Cardiac septum (tissue), 1 donor: ENCODE data around the gene RAB4A. TPM values are rescaled to one million over a fixed set of nuclear protein-coding genes. Genes with fewer than 3 reads are reported as not detected.

Experiments used
- DNase-seq: peaks from one replicate; pipeline ENCODE4 v3.0.0-alpha.2; 2020; ENCODE audit warnings: low spot score
- intact Hi-C: fragments of 100-400 bp; cut with DNase I; formaldehyde crosslinking; loops from one replicate; pipeline ENCODE4 v1.14.0; 2022
- long read RNA-seq: library from polyadenylated mRNA; unstranded; transcript quantifications from one replicate; pipeline ENCODE4 v2.0.0, GENCODE V29; 2021
- total RNA-seq: library from RNA; stranded (reverse); fragmentation: NEBNext Ultra II Directional; extraction: Animal tissue kit (Norgen Biotek cat#: 25700); gene quantifications from one replicate; pipeline ENCODE4 v1.2.1, GENCODE V29; 2021
- donor health status: DM: no; HTN: no; CAD: no.

RAB4A gene, protein sequence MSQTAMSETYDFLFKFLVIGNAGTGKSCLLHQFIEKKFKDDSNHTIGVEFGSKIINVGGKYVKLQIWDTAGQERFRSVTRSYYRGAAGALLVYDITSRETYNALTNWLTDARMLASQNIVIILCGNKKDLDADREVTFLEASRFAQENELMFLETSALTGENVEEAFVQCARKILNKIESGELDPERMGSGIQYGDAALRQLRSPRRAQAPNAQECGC
- total RNA-seq = 124 TPM
- long read RNA-seq, transcript RAB4A-202 (6 exons, 708 nt) = minor isoform, 7 of 174 reads
- long read RNA-seq, transcript RAB4A-205 (6 exons, 2,799 nt) = minor isoform, 11 of 174 reads
- long read RNA-seq, transcript RAB4A-201 (8 exons, 2,966 nt) = major isoform, 122 of 174 reads
- long read RNA-seq, partial matches to known transcripts = 16 of 174 reads
- long read RNA-seq, other reads (novel, unspliced or antisense) = 18 of 174 reads

DNA sequence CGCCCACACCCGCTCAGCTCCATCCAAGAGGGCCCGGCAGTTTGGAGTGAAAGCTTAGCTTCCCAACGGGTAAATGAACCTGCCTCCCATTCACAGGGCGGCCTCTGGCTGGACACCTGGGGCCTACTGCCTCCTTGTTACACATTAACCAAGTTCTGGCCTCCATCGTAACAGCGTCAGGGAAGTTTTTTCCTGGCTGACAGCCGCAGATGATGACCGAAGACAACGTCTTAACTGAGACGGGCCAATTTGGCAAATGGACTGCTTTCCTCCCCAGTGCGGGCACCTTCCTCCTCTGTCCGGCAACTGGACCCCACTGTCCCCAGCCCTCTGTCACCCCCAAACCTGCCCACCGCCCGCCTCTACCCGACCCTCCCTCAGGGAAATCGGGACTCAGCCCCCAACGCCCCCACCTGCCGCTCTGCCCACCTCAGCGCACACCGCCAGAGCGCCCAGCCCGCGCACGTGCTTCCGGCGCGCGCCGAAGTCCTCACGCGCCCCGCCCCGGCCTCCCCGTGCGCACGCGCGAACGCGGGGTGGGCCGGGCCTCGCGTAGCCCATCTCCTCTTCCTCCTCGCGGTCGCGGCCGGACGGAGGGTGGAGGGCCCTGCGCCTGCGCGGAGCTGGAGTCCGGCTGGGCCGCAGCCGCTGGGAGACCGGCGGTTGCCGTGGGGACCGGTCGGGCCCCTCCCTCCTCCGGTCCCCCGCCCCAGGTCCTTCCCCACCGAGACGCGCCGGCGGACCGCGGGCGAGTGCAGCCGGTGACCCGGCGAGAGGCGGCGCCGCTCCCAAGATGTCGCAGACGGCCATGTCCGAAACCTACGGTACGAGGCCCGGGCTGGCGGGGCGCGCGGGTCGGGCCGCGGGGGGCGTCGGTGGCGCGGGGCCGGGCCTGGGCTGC is at the start of gene RAB4A:
TSS of gene RAB4A (plus strand) at position 565 of the 901 bp plus-strand sequence. CDS start at position 794, 229 bp downstream.
- intact Hi-C loops = loop anchor here (5.0 kb wide), 2 partner anchors 72 to 237 kb away; partner anchors contain the start of genes CCSAP and NUP133
- peak; percentile 93 for DNase-seq

DNA sequence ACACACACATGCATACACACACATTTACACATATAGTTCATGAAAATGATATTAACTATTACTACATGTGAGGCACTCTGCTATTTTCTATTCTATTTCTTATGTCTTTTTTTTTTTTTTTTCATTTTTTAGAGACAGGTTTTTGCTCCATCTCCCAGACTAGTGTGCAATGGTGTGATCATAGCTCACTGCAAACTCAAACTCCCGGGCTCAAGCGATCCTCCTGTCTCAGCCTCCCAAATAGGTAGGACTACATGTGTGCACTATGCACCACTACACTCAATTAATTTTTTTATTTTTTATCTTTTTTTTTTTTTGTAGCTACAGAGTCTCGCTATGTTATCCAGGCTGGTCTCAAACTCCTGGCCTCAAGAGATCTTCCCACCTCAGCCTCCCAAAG is 48.8 kb upstream of the RAB4A start:
- no peak for DNase-seq
- intact Hi-C loops = no loop called here

DNA sequence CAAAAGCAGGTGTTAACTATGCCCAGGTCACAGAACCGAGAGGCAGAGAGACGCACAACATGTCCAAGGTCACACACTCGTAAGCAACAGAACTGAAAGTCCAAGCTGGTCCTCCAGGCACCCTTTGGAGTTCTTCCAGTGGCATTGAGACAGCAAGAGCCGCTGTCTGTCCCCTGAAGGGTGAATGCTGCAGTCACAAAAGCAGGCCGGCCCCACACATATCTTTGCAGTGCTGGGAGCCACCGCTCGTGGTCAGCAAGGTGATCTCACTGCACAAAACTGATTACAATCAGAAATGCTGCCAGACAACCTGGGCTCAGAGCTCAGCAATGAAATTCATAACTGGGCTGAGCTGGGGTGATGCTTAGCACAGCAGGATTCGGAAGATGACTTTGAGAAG is 47.4 kb upstream of the RAB4A start:
- no peak for DNase-seq
- intact Hi-C loops = no loop called here

DNA sequence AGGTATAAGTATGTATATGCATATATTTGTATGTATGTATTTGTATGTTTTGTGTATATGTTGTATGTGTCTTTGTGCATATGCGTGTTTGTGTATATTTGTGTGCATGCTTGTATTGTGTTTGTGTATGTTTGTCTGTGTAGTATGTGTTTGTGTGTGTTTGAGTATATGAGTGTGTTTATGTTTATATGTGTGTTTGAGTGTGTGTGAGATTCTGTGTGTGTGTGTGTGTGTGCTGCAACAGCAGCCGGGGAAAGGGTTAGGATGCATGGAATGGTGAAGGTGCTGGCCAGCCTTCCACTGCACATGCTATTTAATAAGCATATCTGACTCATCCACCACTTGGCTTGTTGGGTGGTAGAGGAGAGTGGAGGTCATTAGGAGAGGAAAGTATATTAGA is 46.6 kb upstream of the RAB4A start:
- intact Hi-C loops = no loop called here
- no peak for DNase-seq

DNA sequence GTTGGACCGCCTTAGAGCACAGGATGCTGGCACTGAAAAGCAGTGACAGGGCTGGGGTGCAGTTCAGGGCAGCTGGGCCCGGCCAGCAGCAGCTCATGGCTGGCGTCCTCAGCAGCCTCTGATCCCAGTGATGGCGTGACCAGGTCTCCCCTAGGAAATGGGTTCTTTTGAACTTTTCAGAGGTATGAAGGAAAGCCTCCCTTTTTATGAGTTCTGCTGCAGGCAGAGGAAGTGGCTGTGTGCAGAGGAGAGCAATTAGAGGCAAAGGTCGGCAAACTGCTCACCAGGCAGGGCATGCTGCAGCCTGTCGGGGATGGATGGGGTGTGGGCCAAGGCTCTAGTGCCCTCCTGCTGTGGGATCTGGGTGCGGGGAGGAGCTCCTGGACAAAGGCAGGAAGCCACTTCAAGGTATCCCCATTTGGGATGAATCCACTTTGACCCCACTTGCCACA is 45.6 kb upstream of the RAB4A start:
- DNase-seq = no peak
- intact Hi-C loops = loop anchor here (5.0 kb wide), 1 partner anchor 533 kb away; no protein-coding TSS in a partner anchor

DNA sequence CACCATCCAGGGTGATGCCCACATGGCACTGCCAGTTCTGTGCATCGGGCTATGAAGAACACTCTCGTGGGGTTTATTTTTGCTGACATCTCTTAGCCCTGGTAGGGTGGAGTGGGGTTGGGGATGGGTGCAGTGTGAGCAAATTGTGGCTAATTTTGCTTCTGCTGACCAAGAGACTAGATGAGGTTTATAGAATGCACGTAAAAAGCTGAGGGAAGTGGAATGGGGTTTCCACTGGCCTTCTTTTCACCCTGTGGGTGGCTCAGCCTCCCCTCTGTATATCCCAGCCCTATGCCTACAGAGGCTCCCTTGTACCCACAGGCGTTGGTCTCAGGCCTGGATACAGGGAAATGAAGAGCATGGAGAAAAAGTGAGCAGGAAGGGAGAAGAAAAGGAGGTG is 44.1 kb upstream of the RAB4A start:
- DNase-seq = no peak
- intact Hi-C loops = loop anchor here (2.0 to 5.0 kb wide), 3 partner anchors 492 to 562 kb away; partner anchors contain the start of gene RHOU

DNA sequence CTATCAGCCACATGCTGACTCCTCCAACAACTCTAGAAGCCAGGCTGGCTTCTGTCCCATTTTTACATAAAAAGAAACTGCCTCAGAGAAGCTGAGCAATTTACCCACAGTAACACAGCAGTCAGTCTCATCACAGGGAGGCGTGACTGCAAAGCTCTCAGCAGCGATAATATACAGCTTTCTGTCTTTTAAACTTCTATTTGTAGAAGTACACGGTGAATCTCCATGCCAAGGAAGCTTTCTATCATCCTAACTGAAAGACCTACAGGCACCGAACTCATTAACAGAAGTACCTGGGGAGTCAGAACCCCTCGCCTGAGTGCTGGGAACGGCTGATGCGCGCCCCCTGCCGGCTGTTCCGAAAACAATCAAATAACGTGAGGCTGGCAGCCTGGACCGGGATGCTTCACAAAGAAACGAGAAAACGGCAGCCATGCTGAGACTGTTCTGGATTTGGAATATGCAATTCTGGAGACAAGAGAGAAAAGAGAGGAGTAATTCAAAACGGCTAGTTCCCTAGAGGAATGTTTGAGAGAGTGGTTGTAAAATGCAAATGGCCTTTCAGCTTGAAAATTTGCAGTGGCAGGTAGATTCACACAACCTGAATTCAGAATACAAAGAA is 43.5 kb upstream of the RAB4A start:
- DNase-seq = peak; percentile 92
- intact Hi-C loops = loop anchor here (2.0 to 5.0 kb wide), 3 partner anchors 493 to 563 kb away; partner anchors contain the start of gene RHOU

DNA sequence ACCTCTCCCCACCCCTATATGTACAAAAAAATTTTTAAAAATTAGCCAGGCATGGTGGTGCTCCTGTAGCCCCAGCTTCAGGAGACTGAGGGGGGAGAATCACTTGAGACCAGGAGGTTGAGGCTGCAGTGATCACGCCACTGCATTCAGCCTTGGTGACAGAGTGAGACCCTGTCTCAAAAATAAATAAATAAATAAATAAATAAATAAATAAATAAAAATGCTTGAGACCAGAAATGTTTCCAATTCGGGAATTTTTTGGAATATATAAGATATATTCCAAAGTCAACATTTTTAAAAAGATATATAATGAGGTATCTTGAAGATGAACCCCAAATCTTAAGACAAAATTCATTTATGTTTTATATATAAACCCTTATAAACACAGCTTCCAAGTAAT is 42.4 kb upstream of the RAB4A start:
- intact Hi-C loops = loop anchor here (5.0 kb wide), 1 partner anchor 536 kb away; no protein-coding TSS in a partner anchor
- DNase-seq = no peak

DNA sequence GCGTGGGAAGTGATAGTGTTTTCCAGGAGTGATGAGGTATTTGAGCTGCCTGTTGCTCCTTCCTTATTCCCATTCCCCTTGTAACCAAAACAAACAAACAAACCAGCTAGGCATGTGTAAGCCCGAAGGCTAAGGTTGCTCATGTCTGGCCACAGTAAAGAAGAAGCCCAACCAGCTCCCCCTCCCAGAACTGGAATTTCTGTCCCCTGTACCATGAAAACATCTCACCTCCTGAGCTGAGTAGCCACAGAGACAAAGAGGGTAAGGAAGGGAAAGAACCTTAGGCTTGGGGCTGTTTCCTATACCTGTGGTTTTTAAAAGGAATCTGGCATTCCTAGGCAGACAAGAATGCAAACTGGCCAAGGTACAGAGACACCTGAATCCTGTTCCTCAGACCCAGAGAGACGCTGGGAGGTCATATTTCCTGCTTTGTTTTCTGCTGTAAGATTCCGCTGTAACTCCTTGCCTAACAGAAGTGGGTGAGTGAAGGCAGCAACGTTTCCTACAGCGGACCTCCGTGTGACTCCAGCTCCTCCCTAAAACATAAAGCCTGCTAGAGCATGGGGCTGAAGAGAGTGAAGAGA is 41.7 kb upstream of the RAB4A start:
- DNase-seq = no peak
- intact Hi-C loops = loop anchor here (5.0 kb wide), 1 partner anchor 537 kb away; no protein-coding TSS in a partner anchor

DNA sequence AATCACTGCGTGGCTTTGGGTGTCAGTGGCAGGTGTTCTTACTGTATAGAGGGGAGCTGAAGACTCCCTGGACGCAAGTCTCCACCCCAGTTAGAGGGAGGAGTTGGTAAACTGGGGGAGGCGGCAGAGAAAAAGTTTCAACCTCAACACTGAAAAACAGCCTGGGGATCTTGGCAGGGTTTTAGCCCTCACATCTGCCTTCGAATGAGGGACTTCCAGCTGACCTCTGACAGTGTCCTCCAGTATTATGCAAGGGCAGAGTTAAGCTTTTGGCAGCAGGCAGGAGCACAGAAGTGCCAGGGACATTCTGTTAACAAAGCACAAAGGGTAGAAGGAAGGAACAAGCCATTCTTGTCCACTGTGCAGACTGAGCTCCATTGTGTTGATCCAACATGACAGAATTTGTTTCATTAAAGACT is 41.2 kb upstream of the RAB4A start:
- intact Hi-C loops = loop anchor here (5.0 kb wide), 1 partner anchor 537 kb away; no protein-coding TSS in a partner anchor
- no peak for DNase-seq

DNA sequence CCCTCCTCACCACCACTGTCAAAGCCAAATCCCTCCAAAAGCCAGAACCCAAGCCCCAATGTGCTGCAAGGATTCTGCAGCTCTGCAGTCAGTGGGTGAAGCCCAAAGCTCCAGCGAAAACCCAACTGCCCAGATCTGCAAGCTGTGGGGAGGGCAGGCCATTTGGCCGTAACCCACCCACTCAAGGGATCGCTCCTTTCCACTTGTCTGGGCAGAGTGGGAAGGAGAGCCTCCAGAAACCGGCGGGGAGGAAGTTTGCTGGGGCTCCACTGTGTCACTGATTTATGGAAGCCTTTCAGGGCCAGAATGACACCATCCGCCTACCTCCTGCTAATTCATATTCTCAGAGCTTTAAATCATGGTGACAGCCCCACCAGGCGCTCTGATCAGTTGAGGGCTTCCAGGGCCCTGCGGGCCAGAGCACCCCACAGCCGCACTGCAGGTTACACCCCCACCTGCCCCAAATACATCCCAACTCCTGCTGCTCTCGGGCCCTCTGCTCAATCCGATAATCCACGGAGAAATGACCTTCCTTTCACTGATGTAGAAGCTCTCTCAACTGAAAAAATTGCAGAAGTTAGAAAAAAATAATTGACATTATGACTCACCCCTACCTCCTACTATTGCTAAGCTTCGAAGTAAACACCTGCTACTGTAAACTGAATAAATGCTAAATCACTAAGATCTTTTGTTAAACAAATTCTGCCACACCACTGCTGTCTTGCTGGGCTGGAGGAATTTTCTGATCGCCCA is 40.6 kb upstream of the RAB4A start:
- no peak for DNase-seq
- intact Hi-C loops = no loop called here

DNA sequence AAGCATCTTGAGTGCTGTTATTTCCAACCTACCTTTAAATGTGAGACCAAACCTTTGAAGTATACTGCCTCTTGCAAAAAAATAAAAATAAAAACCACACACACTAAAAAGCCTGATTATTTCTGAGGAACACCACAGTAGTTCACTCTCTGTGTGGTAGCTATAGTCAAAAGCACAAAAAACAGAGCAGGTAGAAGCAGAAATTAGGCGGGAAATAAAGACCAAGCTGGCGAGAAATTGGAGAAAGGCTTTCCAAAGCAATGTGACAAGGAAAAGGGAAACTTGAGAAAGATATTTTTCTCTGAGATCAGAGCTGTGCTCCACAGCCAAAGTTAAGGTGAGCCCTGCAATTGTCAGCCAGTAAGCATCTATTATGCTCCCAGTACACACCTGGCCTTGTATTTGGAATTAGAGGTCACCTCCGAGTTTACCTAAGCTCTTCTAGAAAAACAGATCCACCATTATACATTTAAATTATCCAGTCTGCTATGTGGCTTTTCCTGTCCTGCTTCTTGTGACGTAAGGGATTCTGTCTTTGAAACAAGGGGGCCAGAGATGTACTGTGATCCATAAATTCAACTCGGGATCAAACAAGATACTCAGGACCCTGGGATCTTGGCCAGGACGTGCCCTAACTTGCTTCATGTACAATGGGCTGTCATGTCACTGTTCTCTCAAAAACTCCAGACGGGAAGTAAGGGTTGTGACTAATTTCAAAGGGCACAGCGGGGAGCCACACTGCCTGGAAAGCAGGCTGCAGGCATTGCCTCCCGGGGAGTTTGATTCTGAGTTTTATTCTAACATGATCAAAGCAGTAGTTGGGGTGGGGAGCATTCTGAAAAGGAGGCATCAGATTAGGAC is 39.8 kb upstream of the RAB4A start:
- intact Hi-C loops = no loop called here

DNA sequence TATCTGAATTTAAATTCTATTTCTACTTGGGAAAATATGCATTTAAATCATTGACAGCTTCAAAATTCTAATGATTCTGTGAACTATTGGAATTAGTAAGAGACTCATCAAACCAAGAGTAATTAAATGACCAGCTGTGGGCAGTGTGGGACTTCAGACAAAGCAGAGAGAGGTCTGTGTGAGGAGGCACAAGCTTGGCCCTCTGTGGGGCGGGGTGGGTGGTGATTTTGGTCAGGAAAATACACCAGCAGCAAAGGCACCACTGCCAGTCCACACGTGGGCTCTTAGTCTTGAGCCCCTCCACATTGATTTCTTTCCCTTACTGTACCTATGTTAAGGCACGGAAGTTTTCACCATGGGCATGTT is 39.2 kb upstream of the RAB4A start:
- intact Hi-C loops = no loop called here
- no peak for DNase-seq

More for the DNA sequence above, 39.8 kb upstream of the RAB4A start:
- DNase-seq = no peak

DNA sequence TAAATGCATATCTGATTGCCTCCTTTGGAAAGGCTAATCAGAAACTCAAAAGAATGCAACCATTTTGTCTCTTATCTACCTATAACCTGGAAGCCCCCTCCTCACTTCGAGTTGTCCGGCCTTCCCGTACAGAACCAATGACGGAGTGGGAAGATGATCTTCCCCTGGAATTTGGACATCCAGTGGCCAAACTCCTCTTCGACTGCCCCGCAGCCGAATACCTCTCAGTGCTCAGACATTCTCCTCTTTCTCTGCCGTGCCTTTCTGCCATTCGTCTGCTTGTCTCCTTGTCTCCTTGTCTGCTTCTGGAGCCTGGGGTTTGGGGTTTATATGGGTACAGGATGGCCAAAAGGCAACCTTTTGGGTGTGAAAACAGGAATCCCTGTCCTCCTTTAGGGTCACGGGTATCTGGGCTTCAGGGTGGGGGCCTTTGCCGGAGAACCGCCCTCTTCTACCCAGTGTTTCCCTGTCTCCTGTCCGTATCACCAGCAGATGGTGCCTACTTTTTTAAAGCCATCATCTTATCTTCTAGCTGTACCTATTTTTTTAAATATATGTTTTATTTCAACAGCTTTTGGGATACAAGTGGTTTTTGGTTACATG is 35.9 kb upstream of the RAB4A start:
- no peak for DNase-seq
- intact Hi-C loops = no loop called here

DNA sequence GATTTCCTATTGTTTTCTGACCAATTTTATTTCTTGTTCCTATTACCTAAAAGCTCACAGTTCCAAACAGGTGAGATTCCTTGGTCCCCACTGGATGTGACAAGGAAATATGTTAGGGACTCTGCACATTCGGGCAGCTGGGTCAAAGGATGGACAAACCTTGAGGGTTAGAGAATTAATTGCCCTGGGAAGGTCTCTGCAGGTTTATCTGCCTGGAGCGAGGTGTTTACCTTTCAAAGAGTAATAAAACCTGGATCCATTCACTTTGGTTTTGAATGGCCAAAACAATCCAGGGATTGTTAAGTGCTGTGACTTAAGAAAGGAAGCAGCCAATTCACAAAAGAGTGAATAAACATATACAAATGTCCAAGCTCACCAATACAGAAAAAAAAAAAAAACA is 33.6 kb upstream of the RAB4A start:
- DNase-seq = no peak
- intact Hi-C loops = no loop called here

DNA sequence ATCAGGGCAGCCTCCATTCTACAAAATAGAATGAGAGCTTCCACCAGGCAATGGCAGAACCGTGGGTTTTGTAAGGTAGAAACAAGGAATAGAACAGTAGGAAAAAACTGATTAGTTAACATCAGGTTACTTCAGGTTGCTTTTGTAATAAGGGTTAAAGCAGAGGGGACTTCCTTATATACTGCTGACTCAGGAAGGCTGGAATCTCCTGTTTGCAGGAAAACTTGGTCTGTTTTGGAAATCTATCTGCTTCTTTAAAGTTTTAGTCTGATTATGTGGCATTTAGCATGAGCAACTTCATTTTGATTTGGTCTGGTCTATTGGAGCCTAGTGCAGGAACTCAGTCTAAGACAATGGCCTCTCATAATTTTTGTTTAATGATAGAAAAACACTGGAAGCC is 32.7 kb upstream of the RAB4A start:
- intact Hi-C loops = no loop called here
- no peak for DNase-seq
